ENCODE results near the gene HLCS. TPM values are rescaled to one million over a fixed set of nuclear protein-coding genes. Genes with fewer than 3 reads are reported as not detected.
A peak's percentile ranks its signal among the peaks of the same experiment; 100 is the strongest.

HLCS gene
- total and polyA plus RNA-seq, 2 of the 4 experiments (the other 2 are of a cell fraction): 10.6 to 21.0 TPM

- Histone ChIP-seq H4K8ac (ENCODE audit: low read depth in 2 of 2, low read length in 2 of 2) (no peak overlapping the region), H4K91ac (ENCODE audit: insufficient read depth, low read depth, low read length) (no peak overlapping the region), H3K4ac (ENCODE audit: low read depth, low read length) (no peak overlapping the region), H2BK15ac (ENCODE audit: low read depth, low read length) (no peak overlapping the region), H2BK120ac (ENCODE audit: low read depth, low read length) (no peak overlapping the region), H3K27me3 (ENCODE audit: control insufficient read depth, insufficient read depth, low read length) (no peaks in the 10 kb centered on the region), H3K23ac (ENCODE audit: low read depth, low read length) (no peak overlapping the region), H3K56ac (ENCODE audit: extremely low read depth, insufficient read depth, low read length) (no peak overlapping the region), H3K4me2 (ENCODE audit: low read depth, low read length) (no peak overlapping the region), H3K14ac (replicated peaks; ENCODE audit: low read depth, low read length) (no peak overlapping the region), H4K20me1 (ENCODE audit: insufficient read depth, low read length) (no peaks in the 10 kb centered on the region), H3K9me1 (ENCODE audit: insufficient read depth, low read length) (no peaks in the 10 kb centered on the region), H3K79me1 (ENCODE audit: low read depth in 1 of 2, low read length in 2 of 2) (no peaks in the 10 kb centered on the region; a peak in 1 of 4 replicates), H2BK5ac (ENCODE audit: low read depth, low read length, poor library complexity, severe bottlenecking) (no peak overlapping the region), H2AK5ac (ENCODE audit: low read depth, low read length) (peak overlapping the region; percentile 20), H2BK20ac (ENCODE audit: low read depth, low read length) (no peak overlapping the region), H2AFZ (replicated peaks; ENCODE audit: low read length, poor library complexity) (no peak overlapping the region), H3K4me1 (ENCODE audit: control insufficient read depth, insufficient read depth, low read length) (peaks cover 1% of the 10 kb centered on the region; the same call in 1 of the 2 replicates), H2AK9ac (replicated peaks; ENCODE audit: low read depth, low read length, poor library complexity) (no peak overlapping the region), H4K5ac (ENCODE audit: low read depth, low read length) (no peak overlapping the region), H3K36me3 (ENCODE audit: control insufficient read depth, insufficient read depth, low read length) (no peaks in the 10 kb centered on the region), H3K27ac (ENCODE audit: insufficient read depth, low read length) (no peak overlapping the region), H3K9ac (ENCODE audit: low read depth, low read length) (no peak overlapping the region), H3K4me3 (ENCODE audit: insufficient read depth, low read depth, low read length) (no peak overlapping the region), H3K9me3 (ENCODE audit: control insufficient read depth, insufficient read depth, low read length) (peaks cover 2% of the 10 kb centered on the region; the same call in 1 of the 2 replicates), H3K18ac (ENCODE audit: low read depth, low read length) (no peak overlapping the region)
- no peak for ATAC-seq (ENCODE audit: low read depth)
- intact Hi-C loops (cut with micrococcal nuclease): no loop called here
- CTCF ChIA-PET: no interaction called here
- DNase-seq: peak; percentile 54
- in situ Hi-C loops (cut with MboI; ENCODE audit: low sequenced_read_pairs): no loop called here
- POLR2A ChIA-PET (ENCODE audit: unreplicated experiment): no interaction called here
- dilution Hi-C loops (cut with HindIII; ENCODE audit: low sequenced_read_pairs, unreplicated experiment): no loop called here
- no CpG with 5 or more reads among the region's 6 CpGs for WGBS, 2 experiments (ENCODE audit: extremely low coverage in 2 of 2, insufficient read length in 1 of 2)
- TF ChIP-seq USF2 (IDR thresholded peaks at IDR 0.05; ENCODE audit: low read depth, low read length) (peak; percentile 37; the same call in 1 of the 2 replicates), POLR2A (IDR thresholded peaks at IDR 0.05; ENCODE audit: low read depth, low read length) (no peak)
- BruUV-seq (replicated peaks): no TSS peak
Observed at GRCh38 chr21:36792505-36792967, 173.9 kb downstream of the HLCS start.

Measured in IMR-90 (cell line).